ENCODE results near the gene PTPRCAP.

DNA sequence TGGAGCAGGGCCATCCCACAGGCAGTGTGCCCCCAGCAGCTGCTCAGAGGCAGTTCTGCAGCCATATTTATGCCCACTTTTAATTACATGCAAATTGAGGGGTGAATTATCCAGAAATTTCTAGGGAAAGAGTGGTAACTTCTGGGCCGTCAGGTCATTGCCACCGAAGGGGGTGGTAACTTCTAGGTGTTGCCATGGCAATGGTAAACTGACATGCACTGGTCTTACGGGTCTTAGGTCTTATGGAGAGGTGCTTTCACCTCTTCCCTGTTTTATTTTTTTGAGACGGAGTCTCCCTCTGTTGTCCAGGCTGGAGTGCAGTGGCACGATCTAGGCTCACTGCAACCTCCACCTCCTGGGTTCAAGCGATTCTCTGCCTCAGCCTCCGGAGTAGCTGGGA is 35.4 kb upstream of the PTPRCAP start:
- no peak for TF ChIP-seq E2F5 (CRISPR knock-in tag; IDR thresholded peaks at IDR 0.05)
- TF ChIP-seq ZNF165 (CRISPR knock-in tag; IDR thresholded peaks at IDR 0.05; ENCODE audit: borderline replicate concordance), result no peak
